Fibroblast of pulmonary artery (primary cell): Measurements from ENCODE around the gene HTT.

Experiments used
- DNase-seq: peaks from one replicate; pipeline ENCODE4 v3.0.0-alpha.2; 2010; ENCODE audit warnings: low read depth
- H3K4me3 ChIP-seq: replicated peaks from 2 replicates; pipeline ENCODE4 v1.5.1; 2011; ENCODE audit warnings: low read depth, mild to moderate bottlenecking, control low read depth, low read length, moderate library complexity
- CTCF ChIP-seq: IDR thresholded peaks from 2 replicates; pipeline ENCODE4 v1.5.1; 2011; ENCODE audit warnings: mild to moderate bottlenecking, control low read depth, low read length, inconsistent platforms; ENCODE audit errors: missing control alignments

Gene HTT

GRCh38 chr4:3168029-3168428, 93.5 kb downstream of the HTT start:
- TF ChIP-seq CTCF = no peak
- DNase-seq = peak; percentile 33
- no peak overlapping the region for H3K4me3 ChIP-seq

- H3K4me3 ChIP-seq = no peak overlapping the region
- no peak for DNase-seq
- no peak for TF ChIP-seq CTCF
These were observed 100.2 kb downstream of the HTT start for GRCh38 chr4:3174371-3175338.

DNA sequence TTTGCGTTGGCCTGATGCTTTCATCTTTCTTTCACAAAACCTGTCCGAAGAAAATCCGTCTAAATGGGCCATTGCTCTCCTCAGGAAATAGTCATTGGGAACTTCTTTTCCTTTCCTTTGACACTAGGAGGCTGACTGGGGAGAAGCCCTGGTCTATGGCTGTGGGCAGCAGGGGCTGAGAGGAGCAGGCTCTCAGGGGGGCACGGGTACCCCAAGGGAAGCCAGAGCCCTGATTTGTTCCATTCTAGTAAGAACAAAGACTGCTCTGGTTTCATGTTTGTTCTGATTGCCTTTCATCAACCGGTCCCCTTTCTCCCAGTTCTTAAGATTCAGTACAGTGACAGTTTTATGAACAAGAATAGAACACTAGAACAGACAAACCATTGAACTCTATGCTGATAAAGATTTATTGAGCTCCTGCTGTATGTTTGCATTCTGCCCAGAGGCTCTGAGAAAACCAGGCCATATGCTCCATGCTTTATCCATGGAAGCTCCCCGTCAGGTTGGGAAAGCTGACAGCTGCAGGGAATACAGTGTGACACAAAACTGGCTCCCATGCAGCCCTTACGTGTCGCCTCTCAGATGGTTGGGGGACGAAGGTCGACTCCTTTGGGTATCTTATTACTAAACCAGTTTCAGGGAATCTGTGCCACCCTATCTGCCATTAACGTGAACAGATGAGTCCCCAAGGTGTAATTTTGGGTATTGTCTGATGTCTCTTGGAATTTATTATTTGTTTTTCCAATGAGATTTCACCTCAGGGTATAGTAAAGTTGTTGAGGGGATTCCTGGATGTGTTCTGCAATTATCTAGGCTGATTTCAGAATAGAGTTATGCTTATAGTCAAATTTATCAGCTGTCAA, 102.1 kb downstream of the HTT start:
- TF ChIP-seq CTCF = no peak

DNA sequence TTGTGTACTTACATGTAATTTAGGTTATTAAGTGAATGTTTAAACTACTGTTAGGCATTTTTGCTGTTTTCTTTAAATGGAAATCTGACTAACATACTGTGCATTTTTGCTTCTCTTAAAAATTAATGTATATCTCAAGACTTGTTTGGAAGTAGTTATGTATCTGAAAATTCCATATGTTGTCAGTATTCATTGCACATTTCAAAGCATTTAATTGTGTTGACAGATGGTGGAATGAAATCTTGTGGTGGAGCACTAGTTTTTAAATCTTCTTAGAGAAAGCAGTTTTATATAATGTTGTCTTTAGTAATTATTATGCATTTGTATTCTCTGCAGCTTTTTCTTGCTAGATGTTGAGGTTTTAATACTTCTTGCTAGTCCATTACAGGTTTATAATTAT, 102.9 kb downstream of the HTT start:
- no peak for TF ChIP-seq CTCF
- H3K4me3 ChIP-seq = no peak overlapping the region
- DNase-seq = no peak

More for the DNA sequence above, 102.1 kb downstream of the HTT start:
- no peak overlapping the region for H3K4me3 ChIP-seq
- no peak for DNase-seq

- no peak for TF ChIP-seq CTCF
- no peak overlapping the region for H3K4me3 ChIP-seq
- no peak for DNase-seq
These were observed 103.4 kb downstream of the HTT start for GRCh38 chr4:3177905-3178304.

GRCh38 chr4:3178351-3178750, 103.9 kb downstream of the HTT start:
- TF ChIP-seq CTCF = no peak
- no peak overlapping the region for H3K4me3 ChIP-seq
- DNase-seq = no peak
